Lung (tissue), 12 donors: ENCODE results near the gene ABHD12. TPM values are rescaled to one million over a fixed set of nuclear protein-coding genes. Genes with fewer than 3 reads are reported as not detected.

Experiments used
- ATAC-seq: fragments of 200-7000 bp; cut with Tn5 transposase; one replicate; pipeline ENCODE4 v1.9.1; 2020; ENCODE audit warnings: moderate number of reproducible peaks; ENCODE audit not compliant: insufficient read depth, low FRiP score
- DNase-seq, 3 donors: peaks; one replicate each; pipeline ENCODE4 v3.0.0-alpha.2; 2013 to 2017
- H3K27ac ChIP-seq, 2 donors: one replicate each; pipeline ENCODE4 v1.5.1; 2013; ENCODE audit warnings: mild to moderate bottlenecking in 2 of 2, moderate library complexity in 2 of 2, control low read depth in 1 of 2, inconsistent platforms in 1 of 2, low read depth in 1 of 2, low read length in 1 of 2
- H3K27me3 ChIP-seq, 3 donors: one replicate each; pipeline ENCODE4 v1.5.1; 2013; ENCODE audit warnings: low read length in 2 of 3; ENCODE audit not compliant: control insufficient read depth in 3 of 3, insufficient read depth in 3 of 3
- H3K36me3 ChIP-seq, 4 donors: one replicate each; pipeline ENCODE4 v1.5.1; 2013; ENCODE audit warnings: low read length in 4 of 4, mild to moderate bottlenecking in 1 of 4, moderate library complexity in 1 of 4; ENCODE audit not compliant: control insufficient read depth in 4 of 4, insufficient read depth in 4 of 4
- H3K4me1 ChIP-seq, 5 donors: one replicate each; pipeline ENCODE4 v1.5.1; 2013; ENCODE audit warnings: low read length in 5 of 5, mild to moderate bottlenecking in 2 of 5, moderate library complexity in 1 of 5; ENCODE audit not compliant: control insufficient read depth in 5 of 5, insufficient read depth in 5 of 5
- H3K4me3 ChIP-seq: one replicate; pipeline ENCODE4 v1.5.1; 2013; ENCODE audit warnings: mild to moderate bottlenecking, control low read depth, moderate library complexity
- H3K9ac ChIP-seq, 2 donors: one replicate each; pipeline ENCODE4 v1.5.1; 2013; ENCODE audit warnings: low read length in 2 of 2, control low read depth in 1 of 2; ENCODE audit not compliant: insufficient read depth in 1 of 2
- H3K9me3 ChIP-seq, 4 donors: one replicate each; pipeline ENCODE4 v1.5.1; 2013; ENCODE audit warnings: low read length in 3 of 4, mild to moderate bottlenecking in 1 of 4, moderate library complexity in 1 of 4; ENCODE audit not compliant: control insufficient read depth in 4 of 4, insufficient read depth in 3 of 4
- WGBS, 2 donors: extraction: QIAGEN DNeasy Blood & Tissue Kit; methylation state at CpG; one replicate each; pipeline ENCODE4 v1.1.7; 2013; 5-methylcytosine and 5-hydroxymethylcytosine counted together
- polyA plus RNA-seq, 2 donors: library from polyadenylated mRNA; stranded (reverse); fragments of 200-250 nt; gene quantifications; one replicate each; pipeline ENCODE4 v1.2.1, GENCODE V29; 2013
- total RNA-seq, 2 donors: library from RNA; depleted of rRNA in 1 of 2; stranded (reverse); fragments of >200 nt in 1 of 2; gene quantifications; one replicate each; pipeline ENCODE4 v1.2.1, GENCODE V29; 2014 to 2021
- TF ChIP-seq, protein P1 (sequence below): IDR thresholded peaks from 2 replicates; pipeline ENCODE4 v1.5.1; 2012; ENCODE audit warnings: mild to moderate bottlenecking; ENCODE audit errors: control extremely low read depth, extremely low read depth
- donor health status: control.
- donor health status: control.
- donor health status: Bipolar disorder and iron deficiency.
- donor health status: healthy.
- donor health status: DM: yes; HTN: yes; CAD: no.

Gene ABHD12
- total and polyA plus RNA-seq, 4 donors: 34.3 to 58.1 (median 44.6) TPM

DNA sequence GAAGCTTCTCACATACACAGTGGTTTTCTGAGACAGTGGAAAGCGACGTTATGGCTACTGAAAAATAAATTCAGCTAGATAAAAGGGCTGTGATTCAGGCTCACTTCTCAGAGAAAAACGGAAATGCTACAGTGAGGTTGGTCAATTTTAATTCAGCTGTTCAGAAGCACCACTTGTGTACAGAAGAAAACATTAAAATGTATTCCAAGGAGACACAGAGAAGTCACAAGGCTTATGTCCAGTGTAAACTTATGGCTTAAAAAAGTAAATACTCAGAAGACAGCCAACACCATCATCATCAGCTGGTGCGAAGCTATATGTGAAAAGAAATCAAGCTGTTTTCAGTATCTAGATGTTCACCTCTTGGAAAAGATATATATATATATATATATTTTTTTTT is 68.6 kb downstream of the ABHD12 start:
- H3K9ac ChIP-seq: no peak overlapping the region
- 87% methylated on average over 4 of the region's 4 CpGs for WGBS, 2 donors
- peaks cover 0 to 7% (median 0%) of the 10 kb centered on the region in 5 donors for H3K4me1 ChIP-seq
- H3K27me3 ChIP-seq: no peaks in the 10 kb centered on the region
- ATAC-seq (no peak), DNase-seq (no peak)
- TF ChIP-seq, protein P1, sequence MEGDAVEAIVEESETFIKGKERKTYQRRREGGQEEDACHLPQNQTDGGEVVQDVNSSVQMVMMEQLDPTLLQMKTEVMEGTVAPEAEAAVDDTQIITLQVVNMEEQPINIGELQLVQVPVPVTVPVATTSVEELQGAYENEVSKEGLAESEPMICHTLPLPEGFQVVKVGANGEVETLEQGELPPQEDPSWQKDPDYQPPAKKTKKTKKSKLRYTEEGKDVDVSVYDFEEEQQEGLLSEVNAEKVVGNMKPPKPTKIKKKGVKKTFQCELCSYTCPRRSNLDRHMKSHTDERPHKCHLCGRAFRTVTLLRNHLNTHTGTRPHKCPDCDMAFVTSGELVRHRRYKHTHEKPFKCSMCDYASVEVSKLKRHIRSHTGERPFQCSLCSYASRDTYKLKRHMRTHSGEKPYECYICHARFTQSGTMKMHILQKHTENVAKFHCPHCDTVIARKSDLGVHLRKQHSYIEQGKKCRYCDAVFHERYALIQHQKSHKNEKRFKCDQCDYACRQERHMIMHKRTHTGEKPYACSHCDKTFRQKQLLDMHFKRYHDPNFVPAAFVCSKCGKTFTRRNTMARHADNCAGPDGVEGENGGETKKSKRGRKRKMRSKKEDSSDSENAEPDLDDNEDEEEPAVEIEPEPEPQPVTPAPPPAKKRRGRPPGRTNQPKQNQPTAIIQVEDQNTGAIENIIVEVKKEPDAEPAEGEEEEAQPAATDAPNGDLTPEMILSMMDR: no peak
- no peak overlapping the region for H3K4me3 ChIP-seq
- peaks cover 0 to 10% (median 7%) of the 10 kb centered on the region in 4 donors for H3K36me3 ChIP-seq
- no peak overlapping the region for H3K27ac ChIP-seq
- H3K9me3 ChIP-seq: peaks cover 0 to 5% (median 0%) of the 10 kb centered on the region in 4 donors

DNA sequence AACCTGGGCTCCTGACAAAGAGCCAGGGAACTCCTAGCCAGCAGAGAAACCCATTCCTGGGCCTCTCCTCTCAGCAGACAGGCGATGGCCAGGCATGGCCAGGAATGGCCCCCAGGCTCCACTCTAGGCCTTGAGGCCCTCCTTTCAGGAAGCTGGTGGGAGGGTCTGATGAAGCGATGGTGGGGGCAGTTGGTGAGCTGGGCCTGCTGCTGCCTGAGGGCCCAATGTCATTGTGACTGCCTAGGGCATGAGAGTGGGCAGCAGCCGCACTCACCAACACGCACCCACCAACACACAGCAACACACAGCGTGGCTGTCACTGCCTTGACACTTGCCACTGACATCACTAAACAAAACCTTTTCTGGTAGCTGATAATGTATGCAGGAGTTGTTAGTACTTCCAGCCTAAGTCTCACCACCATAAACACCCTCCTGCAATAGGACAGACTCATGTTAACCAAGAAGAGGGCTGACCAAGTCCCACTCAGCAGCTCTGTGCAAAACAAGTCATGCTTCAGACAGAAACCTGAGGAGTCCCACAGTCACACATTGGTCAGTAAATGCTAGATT is 69.3 kb downstream of the ABHD12 start:
- H3K27ac ChIP-seq: no peak overlapping the region
- no peak overlapping the region for H3K9ac ChIP-seq
- WGBS, 2 donors: 87 to 96% methylated on average over 5 of the region's 5 CpGs
- H3K9me3 ChIP-seq: peaks cover 0 to 5% (median 0%) of the 10 kb centered on the region in 4 donors
- no peak for ATAC-seq
- no peaks in the 10 kb centered on the region for H3K27me3 ChIP-seq
- H3K36me3 ChIP-seq: peaks cover 0 to 10% (median 7%) of the 10 kb centered on the region in 4 donors
- TF ChIP-seq, protein P1: no peak
- H3K4me1 ChIP-seq: peaks cover 0 to 7% (median 0%) of the 10 kb centered on the region in 5 donors
- no peak overlapping the region for H3K4me3 ChIP-seq
- no peak for DNase-seq

- H3K4me3 ChIP-seq: no peak overlapping the region
- no peak overlapping the region for H3K9ac ChIP-seq
- TF ChIP-seq, protein P1: no peak
- WGBS, 2 donors: 87 to 91% methylated on average over 13 of the region's 13 CpGs
- peaks cover 0 to 4% (median 0%) of the 10 kb centered on the region in 5 donors for H3K4me1 ChIP-seq
- H3K9me3 ChIP-seq: peaks cover 0 to 5% (median 0%) of the 10 kb centered on the region in 4 donors
- peaks cover 0 to 12% (median 7%) of the 10 kb centered on the region in 4 donors for H3K36me3 ChIP-seq
- H3K27ac ChIP-seq: no peak overlapping the region
- H3K27me3 ChIP-seq: no peaks in the 10 kb centered on the region
- ATAC-seq (no peak), DNase-seq (no peak)
Measured at GRCh38 chr20:25320035-25320800, 70.4 kb downstream of the ABHD12 start.
